Panc1 (cell line): Measurements from ENCODE around the gene MAD1L1. TPM values are rescaled to one million over a fixed set of nuclear protein-coding genes. Genes with fewer than 3 reads are reported as not detected.
"Not testable (repeated sequence)": the region's sequence is repeated elsewhere in the genome, so short reads cannot be mapped to it uniquely, and the experiment has no call there.

Experiments used
- ATAC-seq: fragments of 200-7000 bp; cut with Tn5 transposase; 2 replicates; pipeline ENCODE4 v1.9.1; 2020; ENCODE audit warnings: mild to moderate bottlenecking, moderate library complexity
- BruUV-seq: library from RNA; stranded (reverse); fragments of 400-500 nt; replicated peaks from 2 replicates; lab custom pipeline; 2021; lab: Mats Ljungman, UMichigan
- CTCF ChIA-PET: fragments of 300-600 bp; sonication (Branson Sonifier 250); formaldehyde crosslinking; loops from one replicate; lab custom pipeline; 2022; ENCODE audit warnings: antibody characterized with exemption; lab: Charles Lee
- POLR2A ChIA-PET: fragments of 300-600 bp; sonication (Branson Sonifier 250); formaldehyde crosslinking; loops from one replicate; lab custom pipeline; 2022; ENCODE audit warnings: antibody characterized with exemption; lab: Charles Lee
- DNase-seq: peaks from one replicate; pipeline ENCODE4 v3.0.0-alpha.2; 2010; ENCODE audit warnings: low read depth, low spot score
- H3K27ac ChIP-seq: 2 replicates; pipeline ENCODE4 v1.5.1; 2011; ENCODE audit warnings: mild to moderate bottlenecking, low read length, inconsistent platforms
- H3K27me3 ChIP-seq: fragments of 200-500 bp; sonication (Bioruptor generic); 2 replicates; pipeline ENCODE4 v1.6.0; 2014; ENCODE audit warnings: low read length, inconsistent platforms; ENCODE audit not compliant: control insufficient read depth, insufficient read depth
- H3K36me3 ChIP-seq: fragments of 200-500 bp; sonication (Bioruptor generic); 2 replicates; pipeline ENCODE4 v1.5.1; 2014; ENCODE audit warnings: inconsistent platforms, mild to moderate bottlenecking, low read length, moderate library complexity; ENCODE audit not compliant: control insufficient read depth, insufficient read depth
- H3K4me1 ChIP-seq: 2 replicates; pipeline ENCODE4 v1.5.1; 2011; ENCODE audit warnings: inconsistent platforms, mild to moderate bottlenecking, low read length, moderate library complexity; ENCODE audit not compliant: control insufficient read depth, insufficient read depth
- H3K4me3 ChIP-seq, 2 experiments: 2 replicates each; pipeline ENCODE4 v1.5.1; 2011 to 2012; ENCODE audit warnings: low read depth in 2 of 2, low read length in 2 of 2, mild to moderate bottlenecking in 2 of 2, inconsistent platforms in 1 of 2, moderate library complexity in 1 of 2
- H3K9me3 ChIP-seq: fragments of 200-500 bp; sonication (Bioruptor generic); 2 replicates; pipeline ENCODE4 v1.5.1; 2014; ENCODE audit warnings: low read depth, mild to moderate bottlenecking, inconsistent platforms, low read length, moderate library complexity; ENCODE audit not compliant: control insufficient read depth, insufficient read depth
- CTCF ChIP-seq: fragments of 450-650 bp; IDR thresholded peaks from 2 replicates; pipeline ENCODE4 v1.5.1; 2017; ENCODE audit warnings: mild to moderate bottlenecking
- POLR2AphosphoS5 ChIP-seq: IDR thresholded peaks from 2 replicates; pipeline ENCODE4 v1.6.1; 2012; ENCODE audit warnings: mild to moderate bottlenecking, low read depth, low read length, moderate library complexity
- SIN3A ChIP-seq: IDR thresholded peaks from 2 replicates; pipeline ENCODE4 v1.6.1; 2012; ENCODE audit warnings: low read depth, mild to moderate bottlenecking, low read length, moderate library complexity, borderline replicate concordance; ENCODE audit not compliant: insufficient read depth
- TCF7L2 ChIP-seq: IDR thresholded peaks from 2 replicates; pipeline ENCODE4 v1.6.1; 2011; ENCODE audit warnings: mild to moderate bottlenecking, low read depth, low read length, inconsistent platforms
- in situ Hi-C: cut with HindIII; loops from 2 replicates; pipeline ENCODE4 v1.10.0; 2016; ENCODE audit warnings: low sequenced_read_pairs, low pct_unique_long_range_greater_than_20kb
- intact Hi-C: fragments of 100-400 bp; cut with micrococcal nuclease; formaldehyde crosslinking; loops from one replicate; pipeline ENCODE4 v1.10.0; 2022; ENCODE audit not compliant: unreplicated experiment
- total RNA-seq: library from RNA; stranded (reverse); gene quantifications from one replicate; pipeline ENCODE4 v1.2.1, GENCODE V29; 2021; ENCODE audit not compliant: unreplicated experiment
- TF ChIP-seq, protein P1 (sequence below), 2 experiments: IDR thresholded peaks; 2 replicates each; pipeline ENCODE4 v1.6.1; 2011 to 2012; ENCODE audit warnings: low read depth in 2 of 2, control low read depth in 1 of 2, low read length in 1 of 2, mild to moderate bottlenecking in 1 of 2, moderate library complexity in 1 of 2; ENCODE audit not compliant: insufficient read depth in 1 of 2

MAD1L1 gene
- total RNA-seq, 1 experiment from 2014 or later = 70.8 TPM

DNA sequence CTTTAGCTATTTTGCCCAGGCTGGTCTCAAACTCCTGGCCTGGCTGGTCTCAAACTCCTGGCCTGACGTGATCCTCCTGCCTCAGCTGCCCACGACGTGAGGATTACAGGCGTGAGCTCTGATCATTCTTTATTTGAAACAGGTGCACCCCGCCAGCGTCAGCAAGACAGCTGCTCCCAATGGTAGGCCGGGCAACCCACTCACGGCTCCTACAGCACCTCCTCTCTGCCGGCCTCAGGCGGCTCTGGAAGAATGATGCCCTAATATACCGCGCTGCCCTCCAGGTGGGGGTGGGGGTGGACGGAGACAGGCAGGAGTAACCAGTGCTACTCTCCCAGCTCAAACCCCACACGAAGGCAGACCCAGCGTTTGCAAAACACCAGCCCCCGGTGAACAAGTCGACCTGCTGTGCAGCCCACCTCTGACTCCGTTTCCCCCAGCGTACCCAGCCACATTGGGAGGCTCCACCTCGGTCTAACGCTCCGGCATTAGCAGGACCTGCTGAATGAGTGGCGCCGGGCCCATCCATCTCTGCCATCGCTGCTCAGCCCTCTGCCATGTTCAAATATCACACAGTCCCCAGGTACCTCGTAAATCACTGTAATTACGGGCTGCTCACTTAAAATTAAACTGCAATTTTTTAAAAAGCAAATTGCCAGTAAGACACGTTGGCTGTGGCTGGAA, 414.0 kb downstream of the MAD1L1 start:
- ATAC-seq = no peak
- DNase-seq = no peak
- BruUV-seq = no TSS peak
- POLR2A ChIA-PET = no interaction called here
- H3K27ac ChIP-seq = no peak overlapping the region
- TF ChIP-seq, protein P1, sequence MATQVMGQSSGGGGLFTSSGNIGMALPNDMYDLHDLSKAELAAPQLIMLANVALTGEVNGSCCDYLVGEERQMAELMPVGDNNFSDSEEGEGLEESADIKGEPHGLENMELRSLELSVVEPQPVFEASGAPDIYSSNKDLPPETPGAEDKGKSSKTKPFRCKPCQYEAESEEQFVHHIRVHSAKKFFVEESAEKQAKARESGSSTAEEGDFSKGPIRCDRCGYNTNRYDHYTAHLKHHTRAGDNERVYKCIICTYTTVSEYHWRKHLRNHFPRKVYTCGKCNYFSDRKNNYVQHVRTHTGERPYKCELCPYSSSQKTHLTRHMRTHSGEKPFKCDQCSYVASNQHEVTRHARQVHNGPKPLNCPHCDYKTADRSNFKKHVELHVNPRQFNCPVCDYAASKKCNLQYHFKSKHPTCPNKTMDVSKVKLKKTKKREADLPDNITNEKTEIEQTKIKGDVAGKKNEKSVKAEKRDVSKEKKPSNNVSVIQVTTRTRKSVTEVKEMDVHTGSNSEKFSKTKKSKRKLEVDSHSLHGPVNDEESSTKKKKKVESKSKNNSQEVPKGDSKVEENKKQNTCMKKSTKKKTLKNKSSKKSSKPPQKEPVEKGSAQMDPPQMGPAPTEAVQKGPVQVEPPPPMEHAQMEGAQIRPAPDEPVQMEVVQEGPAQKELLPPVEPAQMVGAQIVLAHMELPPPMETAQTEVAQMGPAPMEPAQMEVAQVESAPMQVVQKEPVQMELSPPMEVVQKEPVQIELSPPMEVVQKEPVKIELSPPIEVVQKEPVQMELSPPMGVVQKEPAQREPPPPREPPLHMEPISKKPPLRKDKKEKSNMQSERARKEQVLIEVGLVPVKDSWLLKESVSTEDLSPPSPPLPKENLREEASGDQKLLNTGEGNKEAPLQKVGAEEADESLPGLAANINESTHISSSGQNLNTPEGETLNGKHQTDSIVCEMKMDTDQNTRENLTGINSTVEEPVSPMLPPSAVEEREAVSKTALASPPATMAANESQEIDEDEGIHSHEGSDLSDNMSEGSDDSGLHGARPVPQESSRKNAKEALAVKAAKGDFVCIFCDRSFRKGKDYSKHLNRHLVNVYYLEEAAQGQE (IDR thresholded peaks at IDR 0.05; ENCODE audit: insufficient read depth in 1 of 2, low read depth in 2 of 2, low read length in 1 of 2) = no peak
- TF ChIP-seq POLR2AphosphoS5 (no peak), SIN3A (no peak), TCF7L2 (no peak), CTCF (no peak)
- in situ Hi-C loops (no loop called here), intact Hi-C loops (no loop called here)
- no peaks in the 10 kb centered on the region for H3K36me3 ChIP-seq
- H3K27me3 ChIP-seq = no peaks in the 10 kb centered on the region
- no peaks in the 10 kb centered on the region for H3K4me1 ChIP-seq
- no peak overlapping the region for H3K4me3 ChIP-seq
- no peaks in the 10 kb centered on the region for H3K9me3 ChIP-seq
- CTCF ChIA-PET = interaction anchor here (0.7 kb wide), 1 partner anchor 1332 kb away, joined by 5 read pairs; no protein-coding TSS in a partner anchor

- in situ Hi-C loops (no loop called here), intact Hi-C loops (no loop called here)
- no peak for DNase-seq
- no peaks in the 10 kb centered on the region; the same call in 1 of the 2 replicates for H3K4me1 ChIP-seq
- no peak overlapping the region for H3K4me3 ChIP-seq
- H3K9me3 ChIP-seq = no peaks in the 10 kb centered on the region
- TF ChIP-seq, protein P1 (IDR thresholded peaks at IDR 0.05; ENCODE audit: insufficient read depth in 1 of 2, low read depth in 2 of 2, low read length in 1 of 2) = no peak
- TF ChIP-seq POLR2AphosphoS5 = no peak
- TF ChIP-seq SIN3A = no peak
- TF ChIP-seq CTCF = no peak
- TF ChIP-seq TCF7L2 = no peak
- H3K27me3 ChIP-seq = no peaks in the 10 kb centered on the region
- ChIA-PET POLR2A (no interaction called here), CTCF (no interaction called here)
- H3K36me3 ChIP-seq = no peaks in the 10 kb centered on the region
- no TSS peak for BruUV-seq
- H3K27ac ChIP-seq = no peak overlapping the region
- ATAC-seq = no peak
Measured at GRCh38 chr7:1817061-1817712, 415.6 kb downstream of the MAD1L1 start.

DNA sequence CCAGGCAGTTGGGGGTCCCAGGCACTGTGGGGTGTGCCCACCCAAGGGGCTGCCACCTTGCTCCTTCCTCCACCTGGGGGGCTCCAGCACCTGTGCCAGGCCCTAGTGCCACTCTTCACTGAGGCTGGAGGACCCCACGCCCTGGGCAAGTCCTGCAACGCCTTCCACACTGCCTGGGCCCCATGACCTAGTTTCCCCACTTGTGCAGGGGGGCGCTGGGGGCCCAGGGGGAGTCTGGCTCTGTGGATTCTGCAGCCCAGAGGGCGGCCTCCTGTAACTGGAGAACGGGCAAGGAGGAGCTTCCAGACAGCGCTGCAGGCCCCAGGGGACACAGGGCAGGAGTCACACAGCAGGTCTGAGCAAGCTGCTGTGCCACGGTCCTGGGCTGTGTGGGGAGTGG, 416.3 kb downstream of the MAD1L1 start:
- CTCF ChIA-PET, DNase-seq, H3K36me3 ChIP-seq, H3K4me1 ChIP-seq, in situ Hi-C loops, BruUV-seq, H3K4me3 ChIP-seq, H3K9me3 ChIP-seq, H3K27me3 ChIP-seq, intact Hi-C loops, POLR2A ChIA-PET, ATAC-seq, H3K27ac ChIP-seq: not testable (repeated sequence)
